Rectal smooth muscle tissue (tissue), 1 donor: ENCODE measurements around the gene TCAF2.
"Not testable (repeated sequence)": the region's sequence is repeated elsewhere in the genome, so short reads cannot be mapped to it uniquely, and the experiment has no call there.

ENCODE experiments used
- H3K27ac ChIP-seq: one replicate; pipeline ENCODE4 v1.7.0; 2013; ENCODE audit warnings: low read depth, low read length, inconsistent platforms
- H3K27me3 ChIP-seq: one replicate; pipeline ENCODE4 v1.7.0; 2013; ENCODE audit warnings: low read length; ENCODE audit not compliant: control insufficient read depth, insufficient read depth
- H3K36me3 ChIP-seq: one replicate; pipeline ENCODE4 v1.7.0; 2013; ENCODE audit warnings: low read length; ENCODE audit not compliant: control insufficient read depth, insufficient read depth
- H3K4me1 ChIP-seq: one replicate; pipeline ENCODE4 v1.7.0; 2013; ENCODE audit warnings: low read length; ENCODE audit not compliant: control insufficient read depth, insufficient read depth
- H3K4me3 ChIP-seq: one replicate; pipeline ENCODE4 v1.7.0; 2013; ENCODE audit warnings: low read length
- H3K9ac ChIP-seq: one replicate; pipeline ENCODE4 v1.7.0; 2013; ENCODE audit warnings: low read length

The TCAF2 gene

DNA sequence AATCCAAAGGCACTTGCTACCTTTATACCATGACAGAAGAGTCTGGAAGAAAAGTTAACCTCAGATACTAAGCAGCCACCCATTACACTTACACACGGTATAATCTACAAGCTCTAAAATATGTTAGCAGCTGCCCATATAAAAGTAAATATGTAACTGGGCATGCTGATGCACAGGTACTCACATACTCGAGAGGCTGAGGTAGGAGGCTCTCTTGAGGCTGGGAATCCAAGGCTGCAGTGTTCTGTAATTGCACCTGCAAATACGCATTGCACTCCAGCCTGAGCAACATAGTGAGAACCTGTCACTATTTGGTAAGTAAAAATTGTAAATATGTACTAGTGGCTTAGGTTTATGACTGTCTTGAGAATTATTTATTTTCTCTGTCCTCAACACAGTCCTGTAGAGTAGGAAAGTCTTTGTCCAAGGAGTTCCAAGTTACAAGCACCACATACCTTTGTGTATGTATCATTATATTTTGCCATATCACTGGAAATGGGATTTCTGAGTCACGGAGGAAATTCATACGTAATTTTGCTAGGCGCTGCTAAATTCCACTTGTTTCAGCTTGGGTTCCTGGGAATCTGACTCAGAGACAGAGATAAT is 12.3 kb downstream of the TCAF2 start:
- H3K27me3 ChIP-seq, H3K27ac ChIP-seq, H3K4me3 ChIP-seq, H3K36me3 ChIP-seq, H3K9ac ChIP-seq, H3K4me1 ChIP-seq: not testable (repeated sequence)

DNA sequence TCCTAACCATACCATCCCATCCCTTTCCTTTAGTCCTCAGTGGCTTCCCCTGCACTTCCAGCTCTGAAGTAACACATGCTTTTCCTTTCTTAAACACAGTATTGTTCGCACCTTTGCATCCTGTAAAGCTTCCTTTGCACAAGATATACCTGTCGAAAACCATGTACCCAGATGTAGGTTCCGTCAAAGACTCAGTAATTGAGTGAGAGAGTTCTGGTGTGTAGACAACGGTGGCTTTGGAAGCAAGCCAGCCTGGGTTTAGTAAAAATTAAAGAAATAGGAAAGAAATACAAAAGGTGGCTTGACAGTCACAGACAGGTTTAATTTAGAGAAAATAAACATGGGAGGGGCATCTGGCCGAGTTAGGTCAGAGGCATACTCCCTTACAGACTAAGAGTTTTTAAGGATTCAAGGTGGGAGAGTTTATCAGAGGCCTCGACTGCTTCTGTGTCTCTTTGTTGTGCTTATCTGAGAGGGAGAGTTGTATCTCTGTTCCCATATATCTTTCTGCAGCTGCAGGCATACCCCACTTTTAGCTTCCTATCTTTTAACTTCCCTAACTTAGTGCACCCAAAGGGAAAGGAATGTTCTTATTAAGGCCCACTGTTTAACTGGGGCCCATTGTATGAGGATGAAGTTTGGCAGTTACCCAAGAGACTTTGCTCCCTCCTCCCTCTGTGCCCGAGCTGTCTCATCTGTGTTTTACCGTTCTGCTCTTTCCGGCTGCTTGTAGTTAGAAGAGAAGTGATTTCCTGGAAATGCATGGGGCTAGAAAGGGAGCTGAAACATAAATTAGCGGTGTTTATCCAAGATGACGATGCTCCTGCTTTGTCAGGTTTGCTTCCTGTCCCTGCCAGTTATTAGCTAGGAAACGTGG is 14.8 kb downstream of the TCAF2 start:
- not testable (repeated sequence) for H3K36me3 ChIP-seq, H3K27me3 ChIP-seq, H3K9ac ChIP-seq, H3K4me1 ChIP-seq, H3K4me3 ChIP-seq, H3K27ac ChIP-seq

DNA sequence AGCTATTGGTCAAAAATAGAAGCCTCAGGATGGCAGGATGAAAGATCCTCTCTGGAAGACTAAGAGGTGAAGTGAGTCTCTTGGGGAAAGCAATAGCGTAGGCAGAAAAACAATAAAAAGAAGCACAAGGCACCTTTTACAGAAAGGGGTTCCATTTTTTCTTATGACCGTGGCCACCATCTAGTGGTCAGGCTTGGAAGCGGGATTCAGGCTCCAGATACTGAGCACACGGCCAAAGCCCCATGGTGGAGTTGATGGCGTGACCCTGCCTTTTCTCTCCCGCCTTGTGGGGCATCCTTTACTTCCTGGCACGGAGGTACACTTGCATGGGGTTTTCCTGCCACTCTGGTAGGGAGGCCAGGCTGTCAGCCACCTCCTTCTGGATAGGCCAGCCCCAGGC is 18.6 kb downstream of the TCAF2 start:
- not testable (repeated sequence) for H3K36me3 ChIP-seq, H3K9ac ChIP-seq, H3K4me1 ChIP-seq, H3K27ac ChIP-seq, H3K4me3 ChIP-seq, H3K27me3 ChIP-seq

DNA sequence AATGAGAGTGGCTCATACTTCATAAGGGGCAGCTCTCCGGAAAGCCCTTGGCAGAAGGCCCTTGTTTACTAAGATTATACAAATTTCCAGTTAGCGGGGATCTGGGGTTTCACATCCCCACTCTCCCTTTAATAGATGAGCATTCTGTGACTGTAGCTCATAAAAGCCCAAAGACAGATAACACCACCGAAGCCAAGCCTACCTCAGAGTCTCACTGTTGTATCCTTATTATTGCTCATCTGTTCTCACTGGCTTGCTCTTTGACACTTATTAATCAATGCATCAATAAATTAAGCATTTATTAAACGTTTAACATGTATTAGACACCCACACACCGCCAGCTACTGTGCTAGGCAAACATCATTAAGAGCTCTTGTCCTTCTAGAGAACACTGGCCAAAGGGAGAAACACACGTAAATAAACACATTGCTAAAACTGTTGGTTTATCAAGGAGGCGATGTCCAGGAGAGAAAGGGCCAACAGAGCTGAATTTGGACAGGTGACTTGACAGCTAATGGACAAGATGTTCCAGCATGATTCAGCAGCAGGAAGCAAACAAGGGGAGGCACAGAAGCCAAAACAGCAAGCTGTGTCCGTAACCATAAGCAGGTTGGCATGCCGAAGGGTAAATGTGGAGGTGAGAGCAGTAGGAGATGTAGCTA is 19.9 kb downstream of the TCAF2 start:
- H3K36me3 ChIP-seq, H3K27me3 ChIP-seq, H3K4me3 ChIP-seq, H3K27ac ChIP-seq, H3K4me1 ChIP-seq, H3K9ac ChIP-seq: not testable (repeated sequence)

DNA sequence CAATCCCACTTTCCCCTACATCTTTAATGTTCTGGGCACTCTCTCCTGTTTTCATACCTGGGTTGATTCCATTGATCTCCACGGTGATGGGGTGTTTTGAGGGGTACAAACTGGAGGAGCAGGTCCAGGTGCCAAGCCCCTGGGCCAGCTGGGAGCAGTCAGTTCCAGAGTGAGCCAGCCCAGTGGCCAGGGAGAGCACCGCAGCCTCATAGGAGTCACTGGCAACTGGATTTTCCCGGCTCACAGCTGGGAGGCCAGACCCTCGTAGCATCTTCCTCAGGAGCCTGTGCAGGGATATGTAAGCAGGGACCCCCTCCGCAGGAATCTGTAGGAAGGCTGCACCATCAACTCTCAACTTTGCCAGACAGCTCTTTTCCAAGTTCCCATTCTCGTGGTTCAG is 25.8 kb downstream of the TCAF2 start:
- H3K4me1 ChIP-seq, H3K36me3 ChIP-seq, H3K27ac ChIP-seq, H3K4me3 ChIP-seq, H3K27me3 ChIP-seq, H3K9ac ChIP-seq: not testable (repeated sequence)

DNA sequence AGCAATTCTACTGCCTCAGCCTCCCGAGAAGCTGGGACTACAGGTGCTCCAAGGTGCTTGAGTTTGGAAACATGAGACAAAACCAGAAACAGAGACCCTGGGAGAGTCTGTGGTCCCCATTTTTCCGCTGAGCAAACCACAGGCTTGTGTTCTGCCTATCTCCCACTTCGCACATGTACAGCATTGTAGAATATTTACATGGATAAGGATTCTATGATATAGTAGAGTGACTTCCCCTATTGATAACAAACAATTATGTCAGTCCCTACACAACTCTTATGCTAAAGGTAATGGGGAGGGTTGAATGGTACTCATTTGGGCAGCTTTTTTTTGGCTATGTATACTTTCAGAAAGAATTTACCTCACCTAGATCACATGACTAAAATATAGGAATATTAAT is 29.1 kb downstream of the TCAF2 start:
- H3K27ac ChIP-seq, H3K4me1 ChIP-seq, H3K27me3 ChIP-seq, H3K4me3 ChIP-seq, H3K36me3 ChIP-seq, H3K9ac ChIP-seq: not testable (repeated sequence)

DNA sequence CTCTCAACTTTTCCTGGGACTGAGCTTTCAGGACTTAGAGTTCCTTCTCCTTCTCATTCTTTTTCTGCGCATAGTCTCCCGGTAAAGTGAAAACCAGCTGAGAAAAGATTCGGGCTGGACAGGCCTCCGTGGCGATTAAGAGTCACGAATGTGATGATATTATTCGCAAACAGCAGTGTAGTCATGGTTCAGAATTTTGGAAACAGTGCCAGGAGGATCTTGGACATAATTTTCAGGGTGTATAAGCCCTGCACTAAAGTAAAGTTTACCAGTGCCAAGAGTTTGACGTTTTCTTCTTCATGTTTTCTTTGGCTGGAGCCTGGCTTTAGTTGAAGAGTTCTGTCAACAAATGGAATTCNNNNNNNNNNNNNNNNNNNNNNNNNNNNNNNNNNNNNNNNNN is 29.7 kb downstream of the TCAF2 start:
- not testable (repeated sequence) for H3K4me1 ChIP-seq, H3K9ac ChIP-seq, H3K36me3 ChIP-seq, H3K27me3 ChIP-seq, H3K4me3 ChIP-seq, H3K27ac ChIP-seq
